NCI-H2196 treated with DMSO at 0.1 percent for 48 hours (cell line): ENCODE data around the gene CD300A.
"Not testable (repeated sequence)": the region's sequence is repeated elsewhere in the genome, so short reads cannot be mapped to it uniquely, and the experiment has no call there.

Experiments used
- DNase-seq: peaks from one replicate; lab custom pipeline; 2025; ENCODE audit not compliant: unreplicated experiment; lab: John Stamatoyannopoulos, UW

Gene CD300A

DNA sequence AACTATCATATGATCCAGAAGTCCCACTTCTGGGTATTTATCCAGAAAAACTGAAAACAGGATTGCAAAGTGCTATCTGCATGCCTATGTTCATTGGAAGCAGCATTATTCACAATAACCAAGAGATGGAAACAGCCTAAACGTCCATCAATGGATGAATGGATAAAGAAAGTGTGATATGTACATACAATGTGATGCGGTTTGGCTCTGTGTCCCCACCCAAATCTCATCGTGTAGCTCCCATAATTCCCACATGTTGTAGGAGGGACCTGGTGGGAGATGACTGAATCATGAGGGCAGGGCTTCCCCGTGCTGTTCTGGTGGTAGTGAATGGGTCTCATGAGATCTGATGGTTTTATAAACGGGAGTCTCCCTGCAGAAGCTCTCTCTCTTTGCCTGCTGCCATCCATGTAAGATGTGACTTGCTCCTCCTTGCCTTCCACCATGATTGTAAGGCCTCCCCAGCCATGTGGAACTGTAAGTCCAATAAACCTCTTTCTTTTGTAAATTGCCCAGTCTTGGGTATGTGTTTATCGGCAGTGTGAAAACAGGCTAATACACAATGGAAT is 52.1 kb downstream of the CD300A start:
- DNase-seq: not testable (repeated sequence)

DNA sequence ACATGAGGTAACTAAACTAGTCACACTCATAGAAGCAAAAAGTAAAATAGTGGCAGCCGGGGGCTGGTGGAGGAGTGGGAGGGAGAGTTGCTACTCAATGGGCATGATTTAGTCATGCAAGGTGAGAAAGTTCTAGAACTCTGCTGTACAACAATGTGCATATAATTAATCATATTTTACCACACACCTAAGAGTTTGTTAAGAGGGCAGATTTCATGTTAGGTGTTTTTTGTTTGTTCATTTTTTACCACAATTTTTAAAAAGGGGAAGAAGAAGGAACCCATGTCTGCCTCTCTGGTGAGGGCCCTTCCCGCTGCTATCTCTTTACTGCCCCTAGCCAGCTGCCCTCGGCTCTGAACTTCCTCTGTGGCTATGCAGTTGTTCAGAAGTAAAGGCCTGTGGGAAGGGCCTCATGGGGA is 53.6 kb downstream of the CD300A start:
- DNase-seq: no peak

DNA sequence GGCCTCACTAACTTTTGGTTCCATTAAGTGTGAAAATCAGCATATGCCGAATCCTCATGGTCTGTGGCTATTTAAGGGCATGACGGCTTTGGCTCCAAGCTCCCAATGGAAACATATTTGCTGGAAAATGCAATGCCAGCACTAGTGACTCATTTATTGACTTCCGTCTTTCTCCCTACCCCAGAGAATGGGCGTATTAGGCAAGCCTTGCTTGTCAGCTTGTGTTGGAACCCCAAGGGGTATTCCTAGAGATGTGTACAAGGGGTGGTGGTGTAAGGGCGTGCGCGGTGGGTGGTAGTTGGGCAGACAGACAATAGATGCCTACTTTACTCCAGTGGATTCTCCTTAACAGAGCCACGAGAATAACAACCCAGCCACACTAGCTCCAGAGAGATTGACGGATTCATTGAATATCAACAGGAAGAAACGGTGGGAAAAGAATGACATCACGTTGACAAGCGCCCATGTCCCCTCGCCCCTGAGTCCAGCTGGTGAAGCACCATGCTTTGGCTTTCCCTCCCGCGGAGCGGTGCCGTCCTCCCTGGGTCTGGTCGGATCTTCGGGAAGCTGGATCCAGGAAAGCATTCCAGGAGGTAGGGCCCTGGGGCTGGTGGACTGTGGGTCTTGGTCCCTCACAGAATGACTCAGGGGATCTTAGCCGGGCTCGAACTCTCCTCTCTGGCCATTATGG is 54.5 kb downstream of the CD300A start:
- DNase-seq: no peak

DNA sequence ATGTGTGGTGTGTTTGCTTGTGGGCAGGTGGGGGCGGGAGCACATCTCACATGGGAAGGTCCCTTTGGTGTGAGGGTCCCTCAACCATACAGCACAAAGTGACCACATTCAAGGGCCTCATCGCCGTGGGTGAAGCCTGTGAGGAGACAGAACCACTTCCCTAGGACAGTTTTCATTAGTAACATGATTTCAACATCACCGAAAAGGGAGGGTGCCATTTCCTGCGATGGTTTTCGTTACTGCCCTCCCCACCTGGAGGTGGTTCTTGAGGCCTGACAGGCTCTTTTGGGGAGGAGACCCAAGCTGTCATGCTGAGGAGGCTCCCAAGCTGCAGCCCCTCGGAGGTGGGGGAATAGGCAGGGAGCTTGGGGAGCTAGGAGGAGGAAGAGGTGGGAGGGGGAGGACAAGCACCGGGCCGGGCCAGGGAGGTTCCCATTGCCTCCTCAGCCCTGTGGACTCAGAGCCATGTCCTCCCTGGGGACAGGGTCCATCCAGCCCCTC is 55.3 kb downstream of the CD300A start:
- no peak for DNase-seq

DNA sequence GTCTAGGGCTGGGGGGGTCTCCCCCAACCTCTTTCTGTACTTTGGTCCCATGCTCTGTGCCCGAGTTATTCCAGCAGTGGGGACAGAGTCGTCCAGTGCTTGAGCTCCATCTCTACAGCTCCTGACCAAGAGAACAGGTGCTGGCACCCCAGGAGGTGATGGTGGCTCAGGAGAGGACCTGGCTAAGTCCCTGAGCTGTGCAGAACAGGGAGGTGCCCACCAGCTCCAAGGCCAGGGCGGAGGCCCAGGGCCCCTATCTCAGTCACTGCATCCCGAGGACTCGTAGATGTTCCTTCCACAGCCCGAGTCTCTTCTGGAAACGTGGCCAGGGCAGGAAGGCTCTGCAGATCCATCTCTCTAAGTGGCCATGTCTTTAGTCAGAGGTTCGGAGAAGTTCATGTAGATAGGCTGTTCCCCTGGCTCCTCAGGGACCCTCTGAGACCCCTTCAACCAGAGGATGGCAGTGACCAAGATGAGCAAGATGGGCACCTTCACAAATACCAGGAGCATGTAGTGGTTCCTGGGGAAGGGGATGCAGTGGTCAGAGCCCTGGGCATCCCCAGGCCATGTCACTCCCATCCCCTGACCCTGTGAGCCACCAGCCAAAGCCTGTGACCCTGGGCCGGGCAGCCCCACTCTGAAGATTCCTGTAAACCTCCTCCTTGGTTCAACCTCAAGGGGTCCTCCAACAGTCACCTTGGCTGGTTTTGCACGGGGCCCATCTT is 56.1 kb downstream of the CD300A start:
- DNase-seq: no peak

DNA sequence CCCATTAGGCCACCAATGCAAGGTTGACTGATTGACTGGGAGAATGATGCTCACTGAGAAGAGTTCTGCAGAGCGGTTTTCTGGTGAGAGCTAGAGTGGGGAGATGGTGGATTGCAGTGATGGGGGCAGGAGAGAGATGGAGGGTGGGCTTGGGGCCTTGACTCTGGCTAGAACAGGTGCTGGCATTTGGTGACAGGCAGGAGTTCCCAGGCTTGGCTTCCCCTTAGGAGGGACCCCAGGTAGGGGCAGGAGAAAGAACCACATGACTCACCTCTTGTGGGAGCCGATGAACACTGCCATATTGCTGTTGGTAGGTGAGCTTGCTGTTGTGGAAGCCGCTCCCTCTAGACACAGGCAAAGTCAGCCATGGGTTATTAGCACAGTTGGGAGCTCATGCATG is 56.9 kb downstream of the CD300A start:
- no peak for DNase-seq

DNA sequence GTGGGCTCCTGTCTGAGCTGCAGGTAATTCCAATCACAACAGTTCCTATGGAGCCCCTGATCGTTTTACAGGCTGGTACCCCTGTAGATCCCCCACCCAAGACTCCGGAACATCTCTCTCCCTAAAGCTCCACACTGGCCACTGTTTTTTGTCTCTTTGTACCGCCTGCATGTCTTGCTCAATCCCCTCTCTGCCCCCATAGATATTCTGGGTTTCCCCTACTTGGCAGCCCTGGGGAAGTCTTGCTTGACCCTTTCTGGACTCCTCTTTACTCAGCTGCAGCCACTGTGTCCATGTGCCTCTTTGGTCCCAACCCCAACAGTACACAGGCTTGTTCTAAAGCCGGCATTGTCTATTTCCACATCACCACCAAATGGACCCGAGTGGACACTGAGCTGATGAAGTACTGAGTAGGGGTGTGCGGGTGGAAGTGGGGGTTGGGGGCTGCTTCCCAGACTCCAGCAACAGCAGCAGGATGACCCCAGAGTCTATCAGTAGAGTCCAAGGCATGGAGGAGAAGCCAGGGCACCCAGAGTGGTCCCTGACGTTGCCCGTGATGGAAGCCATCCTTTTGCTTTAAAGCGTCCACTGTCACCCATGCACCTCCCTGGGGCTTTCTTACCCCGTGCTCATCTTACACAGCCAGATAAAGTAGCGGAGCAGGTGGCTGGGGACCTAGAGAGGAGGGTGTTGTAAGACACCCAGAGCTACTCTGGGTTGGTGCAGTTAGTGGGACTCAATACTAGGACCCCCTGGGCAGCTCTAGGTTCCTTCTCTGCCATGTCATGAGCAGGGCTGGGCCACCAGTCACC is 58.4 kb downstream of the CD300A start:
- DNase-seq: no peak

DNA sequence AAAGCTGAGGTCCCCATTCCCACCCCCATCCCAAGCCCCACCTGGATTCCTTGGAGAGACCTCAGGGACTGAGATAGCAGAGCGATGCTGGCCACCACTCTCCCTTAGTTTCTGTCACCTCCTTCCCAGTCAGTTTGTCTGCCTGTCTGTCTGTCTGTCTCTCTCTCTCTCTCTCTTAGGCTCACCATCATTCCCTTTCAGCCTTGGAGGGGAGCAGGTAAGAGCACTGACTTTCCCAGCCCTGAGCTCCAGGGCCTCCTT is 59.0 kb downstream of the CD300A start:
- no peak for DNase-seq

DNA sequence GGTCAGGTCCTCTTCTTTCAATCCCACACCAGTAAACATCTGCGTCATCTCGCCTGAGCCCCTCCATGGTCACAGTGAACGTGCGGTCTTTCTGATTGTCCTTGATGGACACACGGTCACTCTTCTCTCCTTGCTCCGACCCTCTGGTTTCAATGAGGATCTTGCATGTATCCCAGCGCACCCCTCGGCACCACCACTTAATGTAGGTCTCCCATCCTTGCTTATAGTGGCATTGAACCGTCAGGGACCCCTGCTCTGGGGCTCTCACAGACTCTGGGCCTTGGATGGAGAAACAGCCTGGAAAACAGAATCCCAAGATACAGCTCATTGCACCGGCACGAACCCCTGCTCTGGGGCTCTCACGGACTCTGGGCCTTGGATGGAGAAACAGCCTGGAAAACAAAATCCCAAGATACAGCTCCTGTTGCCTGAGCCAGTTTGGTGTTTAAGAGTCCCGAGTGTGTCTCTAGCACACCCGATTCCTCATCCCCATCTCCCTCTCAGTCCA is 59.4 kb downstream of the CD300A start:
- no peak for DNase-seq

DNA sequence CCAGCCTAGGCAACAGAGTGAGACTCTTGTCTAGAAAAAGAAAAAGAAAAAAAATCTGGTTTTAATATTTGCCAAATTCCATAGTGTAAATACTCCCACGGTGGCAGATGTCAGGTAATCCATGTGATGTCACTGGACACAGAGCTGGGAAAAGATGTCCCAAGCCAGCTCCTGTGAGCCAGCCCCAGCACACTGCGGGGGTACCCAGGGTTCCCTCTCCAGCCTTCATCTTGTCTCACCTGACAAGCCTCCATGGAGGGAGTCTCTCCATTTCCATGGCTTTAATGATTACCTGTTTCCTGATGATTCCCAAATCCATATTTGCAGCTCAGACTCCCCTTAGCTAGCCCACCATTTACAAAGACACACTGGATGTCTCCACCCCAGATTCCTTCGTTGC is 60.2 kb downstream of the CD300A start:
- DNase-seq: no peak

DNA sequence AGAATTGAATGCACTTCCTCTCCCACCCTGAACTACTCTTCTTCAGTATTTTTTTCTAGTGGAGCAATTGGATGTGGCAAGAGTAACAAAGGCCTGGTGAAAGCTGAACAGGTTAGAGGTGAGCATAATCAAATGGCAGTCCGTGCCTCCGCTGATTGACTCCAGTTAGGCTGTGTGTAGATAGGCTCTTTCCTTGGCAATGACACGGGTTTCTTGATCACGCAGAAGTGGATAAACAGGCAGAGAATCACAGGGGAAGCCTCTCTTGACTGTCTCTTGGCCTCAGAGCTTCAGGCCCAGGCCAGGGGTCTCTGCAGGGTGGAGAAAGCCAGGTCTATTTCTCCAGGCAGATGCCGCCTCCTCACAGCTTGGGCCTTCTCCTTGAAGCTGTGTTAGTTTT is 60.6 kb downstream of the CD300A start:
- DNase-seq: no peak

DNA sequence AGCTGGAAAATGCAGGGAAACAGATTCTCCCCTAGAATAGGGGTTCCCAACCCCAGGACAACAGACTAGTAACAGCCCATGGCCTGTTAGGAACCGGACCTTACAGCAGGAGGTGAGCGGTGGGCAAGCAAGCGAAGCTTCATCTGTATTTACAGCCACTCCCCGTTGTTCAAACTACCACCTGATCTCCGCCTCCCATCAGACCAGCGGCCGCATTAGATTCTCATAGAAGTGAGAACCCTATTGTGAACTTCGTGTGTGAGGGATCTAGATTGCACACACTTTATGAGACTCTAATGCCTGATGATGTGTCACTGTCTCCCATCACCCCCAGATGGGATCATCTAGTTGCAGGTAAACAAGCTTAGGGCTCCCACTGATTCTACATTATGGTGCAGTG is 61.3 kb downstream of the CD300A start:
- DNase-seq: no peak

DNA sequence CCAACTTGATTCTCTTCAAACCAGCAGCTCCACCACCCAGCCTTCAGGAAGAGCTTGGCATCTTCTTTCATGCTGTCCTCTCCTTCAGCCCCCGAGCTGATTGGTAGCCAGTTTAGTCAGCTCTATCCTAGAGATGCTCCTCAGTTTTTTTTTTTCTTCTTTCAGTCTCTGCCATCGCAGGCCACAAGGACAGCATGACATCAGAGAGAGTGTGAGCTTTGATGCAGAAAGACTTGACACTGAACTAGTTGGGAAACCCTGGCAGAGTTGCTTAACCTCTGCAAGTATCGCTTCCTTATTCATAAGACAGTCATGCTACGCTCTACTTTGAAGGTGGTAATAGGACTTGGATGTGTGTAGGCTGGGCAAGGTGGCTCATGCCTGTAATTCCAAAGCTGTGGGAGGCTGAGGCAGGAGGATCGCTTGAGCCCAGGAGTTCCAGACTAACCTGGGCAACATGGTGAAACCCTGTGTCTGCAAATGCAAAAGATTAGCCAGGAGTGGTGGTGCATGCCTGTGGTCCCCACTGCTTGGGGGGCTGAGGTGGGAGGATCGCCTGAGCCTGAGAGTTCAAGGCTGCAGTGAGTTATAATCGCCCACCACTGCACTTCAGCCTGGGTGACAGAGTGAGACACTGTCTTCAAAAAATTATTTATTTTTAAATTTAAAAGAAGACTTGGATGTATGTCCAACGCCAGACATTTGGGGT is 62.2 kb downstream of the CD300A start:
- no peak for DNase-seq

DNA sequence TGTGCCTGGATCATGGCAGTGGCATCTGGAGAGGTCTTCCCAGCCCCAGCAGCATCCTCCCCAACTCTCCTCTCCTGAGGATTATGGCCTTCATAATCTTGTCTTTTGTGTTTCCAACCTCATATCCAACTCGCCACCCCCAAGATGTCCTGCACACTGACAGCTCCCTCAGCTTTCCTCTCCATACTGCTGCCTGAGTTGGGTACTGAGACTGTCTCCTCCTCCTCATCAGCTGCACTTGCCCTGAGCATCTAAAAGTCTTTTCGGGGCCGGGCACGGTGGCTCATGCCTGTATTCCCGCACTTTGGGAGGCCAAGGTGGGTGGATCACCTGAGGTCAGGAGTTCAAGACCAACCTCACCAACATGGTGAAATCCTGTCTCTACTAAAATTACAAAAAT is 62.8 kb downstream of the CD300A start:
- no peak for DNase-seq

DNA sequence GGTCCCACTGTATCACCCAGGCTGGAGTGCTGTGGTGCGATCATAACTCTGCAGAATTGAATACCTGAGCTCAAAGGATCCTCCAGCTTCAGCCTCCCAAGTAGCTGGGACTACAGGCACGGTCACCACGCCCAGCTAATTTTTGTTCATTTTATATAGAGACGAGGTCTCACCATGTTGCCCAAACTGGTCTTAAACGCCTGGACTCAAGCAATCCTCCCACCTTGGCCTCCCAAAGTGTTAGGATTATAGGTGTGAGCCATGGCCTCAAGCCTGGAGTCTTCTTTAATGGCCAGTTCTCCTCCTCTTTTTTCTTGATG is 64.4 kb downstream of the CD300A start:
- no peak for DNase-seq

DNA sequence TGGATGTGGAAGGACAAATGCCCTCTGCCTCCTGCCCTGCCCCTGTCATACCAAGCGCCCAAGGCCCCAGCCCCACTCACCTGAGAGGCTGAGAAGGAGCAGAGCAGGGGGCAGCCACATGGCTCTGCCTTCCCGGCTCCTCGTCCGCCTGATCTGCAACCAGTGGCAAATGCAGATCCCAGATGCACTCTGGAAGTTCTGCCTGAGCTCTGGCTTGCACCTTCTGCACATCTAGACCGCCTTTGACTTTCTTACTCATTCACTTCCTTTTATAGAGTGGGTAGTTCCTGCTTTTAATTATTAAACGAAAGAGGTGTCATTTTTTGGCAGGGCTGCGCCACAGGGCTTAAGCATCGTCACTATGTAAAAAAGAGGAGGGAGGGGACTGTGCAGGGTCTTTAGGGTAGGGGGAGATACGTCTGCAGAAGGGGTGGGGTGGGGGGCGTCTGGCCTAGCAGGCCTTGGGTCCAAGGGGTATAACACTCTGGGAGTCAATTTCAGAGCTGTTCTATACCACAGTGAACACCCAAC is 64.9 kb downstream of the CD300A start, which contains the start of gene CD300LB:
TSS of gene CD300LB (minus strand) at position 245 of the 531 bp plus-strand sequence. CDS start at position 120, 125 bp downstream.
- DNase-seq: no peak

DNA sequence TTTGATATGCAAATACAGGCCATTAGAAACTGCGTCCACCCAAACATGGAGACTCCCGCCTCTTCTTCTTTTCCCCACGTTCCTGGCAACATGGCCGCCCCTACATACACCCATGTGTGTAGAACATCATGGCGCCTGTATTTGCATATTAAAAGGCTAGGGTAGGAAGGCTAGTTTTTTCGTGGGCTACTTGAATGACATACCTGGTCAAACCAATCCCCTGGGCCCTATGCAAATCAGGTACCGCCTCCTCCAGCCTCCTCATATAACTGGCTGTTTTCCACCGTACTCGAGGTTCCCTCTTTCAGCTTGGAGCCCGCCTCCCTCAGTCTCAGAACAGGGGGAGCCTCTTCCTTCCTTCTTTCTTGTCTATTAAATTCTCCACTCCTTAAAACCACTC is 65.7 kb downstream of the CD300A start:
- DNase-seq: no peak
